ENCODE data around the gene CDH24. TPM values are rescaled to one million over a fixed set of nuclear protein-coding genes. Genes with fewer than 3 reads are reported as not detected.

The CDH24 gene
- polyA plus RNA-seq, 2 of the 4 experiments (the other 2 are of a cell fraction): 4.8 to 5.1 TPM

GRCh38 chr14:23089498-23090253, 32.4 kb upstream of the CDH24 start:
- POLR2A ChIA-PET: interaction anchor here (1.0 kb wide), 1 partner anchor 82 kb away, joined by 4 read pairs; no protein-coding TSS in a partner anchor

GRCh38 chr14:23086565-23086964, 29.2 kb upstream of the CDH24 start:
- ATAC-seq (no peak), FAIRE-seq (no peak), DNase-seq (ENCODE audit: low read depth in 1 of 2, low spot score in 1 of 2) (no peak)
- H3K4me2 ChIP-seq: no peak overlapping the region
- H3K9me3 ChIP-seq: no peaks in the 10 kb centered on the region
- H3K4me3 ChIP-seq: no peak overlapping the region
- 100% methylated on average over 1 of the region's 1 CpG for WGBS (ENCODE audit: missing lambda C conversion rate)
- no peak overlapping the region for H3K27ac ChIP-seq
- no peaks in the 10 kb centered on the region for H3K4me1 ChIP-seq
- POLR2A ChIA-PET: no interaction called here
- CTCF ChIA-PET: interaction anchor here (0.6 to 4.2 kb wide), 5 partner anchors 9 to 494 kb away, joined by 3 to 29 read pairs (median 9); partner anchors contain the start of genes ACIN1 and C14orf119
- no peak for TF ChIP-seq CEBPB (IDR thresholded peaks at IDR 0.05)
- no peak for TF ChIP-seq MAX (IDR thresholded peaks at IDR 0.05)
- TF ChIP-seq CTCF (IDR thresholded peaks at IDR 0.05): no peak
- TF ChIP-seq FOSB (CRISPR knock-in tag; IDR thresholded peaks at IDR 0.05): no peak
- TF ChIP-seq NR3C1 (IDR thresholded peaks at IDR 0.05): no peak
- no peak for TF ChIP-seq EHMT2 (IDR thresholded peaks at IDR 0.05; ENCODE audit: low read depth)
- no peak for TF ChIP-seq CBX8 (IDR thresholded peaks at IDR 0.05)
- no peak for TF ChIP-seq PBX3 (IDR thresholded peaks at IDR 0.05)
- TF ChIP-seq ZC3H11A (IDR thresholded peaks at IDR 0.05): no peak
- TF ChIP-seq ZSCAN20 (CRISPR knock-in tag; IDR thresholded peaks at IDR 0.05): no peak
- no peak for TF ChIP-seq ESRRA (IDR thresholded peaks at IDR 0.05; ENCODE audit: borderline replicate concordance, low read length)
- no peak for TF ChIP-seq HEYL (CRISPR knock-in tag; IDR thresholded peaks at IDR 0.05)
- TF ChIP-seq REST (IDR thresholded peaks at IDR 0.05): no peak

More at GRCh38 chr14:23089498-23090253, 32.4 kb upstream of the CDH24 start:
- Histone ChIP-seq H3K27ac (no peak overlapping the region), H3K9me3 (no peaks in the 10 kb centered on the region), H3K4me2 (no peak overlapping the region), H3K4me1 (peaks cover 15% of the 10 kb centered on the region; the same call in 2 of the 3 replicates), H3K4me3 (no peak overlapping the region)
- no peak for FAIRE-seq
- DNase-seq (ENCODE audit: low read depth in 1 of 2, low spot score in 1 of 2): no peak
- TF ChIP-seq HOXB13 (CRISPR knock-in tag; IDR thresholded peaks at IDR 0.05; ENCODE audit: low read depth) (no peak), FOSL2 (IDR thresholded peaks at IDR 0.05) (no peak), FOSL2 (CRISPR knock-in tag; IDR thresholded peaks at IDR 0.05) (no peak), USF2 (IDR thresholded peaks at IDR 0.05) (no peak), NR3C1 (IDR thresholded peaks at IDR 0.05) (no peak), MAFK (IDR thresholded peaks at IDR 0.05; ENCODE audit: partially characterized antibody) (peak; percentile 68), REST (IDR thresholded peaks at IDR 0.05) (no peak)
- 95% methylated on average over 12 of the region's 12 CpGs for WGBS (ENCODE audit: missing lambda C conversion rate)
- CTCF ChIA-PET: interaction anchor here (0.6 to 5.9 kb wide), 15 partner anchors 8 to 160 kb away, joined by 3 to 78 read pairs (median 4); partner anchors contain the start of genes CDH24 and PRMT5
- no peak for ATAC-seq

Measured in A549 (cell line).